Esophagus squamous epithelium (tissue), 4 donors: ENCODE results near the gene CENATAC.

Experiments
- POLR2A ChIP-seq, 4 donors: fragments of 450-650 bp; IDR thresholded peaks; one replicate each; pipeline ENCODE4 v1.6.1; 2017; ENCODE audit warnings: antibody characterized with exemption in 4 of 4, mild to moderate bottlenecking in 4 of 4, moderate library complexity in 3 of 4
- TF ChIP-seq, protein P1 (sequence below), 6 experiments: fragments of 450-650 bp in 4 of 6; fragments of 200-600 bp in 2 of 6; sonication (generic) in 2 of 6; IDR thresholded peaks; one replicate each; pipeline ENCODE4 v1.5.1; 2016 to 2019; ENCODE audit warnings: antibody characterized with exemption in 6 of 6, mild to moderate bottlenecking in 4 of 6, moderate library complexity in 4 of 6

DNA sequence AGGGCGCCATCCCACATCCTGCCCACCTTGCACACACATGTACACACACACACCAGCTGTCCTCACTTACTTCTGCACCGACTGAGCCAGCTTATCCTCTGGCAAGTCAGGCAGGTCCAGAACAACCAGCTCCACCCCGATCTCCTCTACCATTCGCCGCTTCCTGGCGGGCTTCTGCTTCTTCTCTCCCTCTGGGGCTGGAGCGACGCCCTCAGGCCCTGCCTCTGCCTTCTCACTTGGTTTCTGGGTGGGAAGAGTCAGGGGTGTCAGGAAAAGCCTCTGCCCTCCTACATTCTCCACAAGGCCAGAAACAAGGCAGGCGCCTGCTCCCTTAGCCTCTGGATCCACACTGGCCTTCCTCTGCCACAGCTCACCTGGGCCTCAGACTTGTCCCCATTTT is 50.7 kb downstream of the CENATAC start:
- TF ChIP-seq POLR2A (IDR thresholded peaks at IDR 0.05), result no peak
- TF ChIP-seq, protein P1, sequence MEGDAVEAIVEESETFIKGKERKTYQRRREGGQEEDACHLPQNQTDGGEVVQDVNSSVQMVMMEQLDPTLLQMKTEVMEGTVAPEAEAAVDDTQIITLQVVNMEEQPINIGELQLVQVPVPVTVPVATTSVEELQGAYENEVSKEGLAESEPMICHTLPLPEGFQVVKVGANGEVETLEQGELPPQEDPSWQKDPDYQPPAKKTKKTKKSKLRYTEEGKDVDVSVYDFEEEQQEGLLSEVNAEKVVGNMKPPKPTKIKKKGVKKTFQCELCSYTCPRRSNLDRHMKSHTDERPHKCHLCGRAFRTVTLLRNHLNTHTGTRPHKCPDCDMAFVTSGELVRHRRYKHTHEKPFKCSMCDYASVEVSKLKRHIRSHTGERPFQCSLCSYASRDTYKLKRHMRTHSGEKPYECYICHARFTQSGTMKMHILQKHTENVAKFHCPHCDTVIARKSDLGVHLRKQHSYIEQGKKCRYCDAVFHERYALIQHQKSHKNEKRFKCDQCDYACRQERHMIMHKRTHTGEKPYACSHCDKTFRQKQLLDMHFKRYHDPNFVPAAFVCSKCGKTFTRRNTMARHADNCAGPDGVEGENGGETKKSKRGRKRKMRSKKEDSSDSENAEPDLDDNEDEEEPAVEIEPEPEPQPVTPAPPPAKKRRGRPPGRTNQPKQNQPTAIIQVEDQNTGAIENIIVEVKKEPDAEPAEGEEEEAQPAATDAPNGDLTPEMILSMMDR (IDR thresholded peaks at IDR 0.05), result no peak
